Spleen (tissue), 7 donors: ENCODE data around the gene OR51G2.

ENCODE experiments used
- POLR2A ChIP-seq, 3 donors: fragments of 450-650 bp; IDR thresholded peaks; one replicate each; pipeline ENCODE4 v1.5.1; 2017; ENCODE audit warnings: antibody characterized with exemption in 3 of 3, mild to moderate bottlenecking in 1 of 3
- POLR2AphosphoS5 ChIP-seq, 3 donors: sonication (generic); formaldehyde crosslinking; IDR thresholded peaks; one replicate each; pipeline ENCODE4 v1.5.1; 2017; ENCODE audit warnings: antibody characterized with exemption in 3 of 3
- TF ChIP-seq, protein P1 (sequence below), 11 experiments: fragments of 200-600 bp in 7 of 11; fragments of 450-650 bp in 4 of 11; sonication (generic) in 4 of 11; IDR thresholded peaks in 8 of 11; conservative IDR thresholded peaks in 3 of 11; 1 replicate in 7 of 11; 2 replicates in 4 of 11; pipeline versions ENCODE4 v1.4.0 to v1.8.0; 2016 to 2021; ENCODE audit warnings: antibody characterized with exemption in 11 of 11, inconsistent platforms in 4 of 11, mild to moderate bottlenecking in 1 of 11
- donor health status: DM: no; HTN: no; CAD: no; lungs with moderate emphysema.
- donor health status: DM: no; HTN: no; CAD: no.
- donor health status: DM: no; HTN: no; CAD: no.

DNA sequence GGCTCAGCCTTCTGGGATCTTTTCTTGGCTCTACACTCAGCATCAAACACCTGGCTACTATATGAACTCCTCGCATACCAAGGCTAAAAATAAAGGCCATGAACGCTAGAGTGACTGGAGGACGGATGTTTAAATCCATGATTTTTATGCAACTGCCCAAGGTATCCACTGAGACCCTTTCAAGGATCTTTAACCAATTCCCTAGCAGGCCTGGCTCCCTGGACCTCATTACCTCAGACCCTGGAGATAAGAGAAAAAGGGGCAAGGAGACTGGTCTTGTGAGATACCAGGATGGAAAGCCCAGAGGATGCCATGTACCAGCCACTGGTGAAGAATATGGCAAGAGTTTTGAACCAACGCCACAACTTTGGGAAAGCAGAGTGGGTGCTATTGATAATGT, at the start of gene OR51G2:
- TF ChIP-seq, protein P1, sequence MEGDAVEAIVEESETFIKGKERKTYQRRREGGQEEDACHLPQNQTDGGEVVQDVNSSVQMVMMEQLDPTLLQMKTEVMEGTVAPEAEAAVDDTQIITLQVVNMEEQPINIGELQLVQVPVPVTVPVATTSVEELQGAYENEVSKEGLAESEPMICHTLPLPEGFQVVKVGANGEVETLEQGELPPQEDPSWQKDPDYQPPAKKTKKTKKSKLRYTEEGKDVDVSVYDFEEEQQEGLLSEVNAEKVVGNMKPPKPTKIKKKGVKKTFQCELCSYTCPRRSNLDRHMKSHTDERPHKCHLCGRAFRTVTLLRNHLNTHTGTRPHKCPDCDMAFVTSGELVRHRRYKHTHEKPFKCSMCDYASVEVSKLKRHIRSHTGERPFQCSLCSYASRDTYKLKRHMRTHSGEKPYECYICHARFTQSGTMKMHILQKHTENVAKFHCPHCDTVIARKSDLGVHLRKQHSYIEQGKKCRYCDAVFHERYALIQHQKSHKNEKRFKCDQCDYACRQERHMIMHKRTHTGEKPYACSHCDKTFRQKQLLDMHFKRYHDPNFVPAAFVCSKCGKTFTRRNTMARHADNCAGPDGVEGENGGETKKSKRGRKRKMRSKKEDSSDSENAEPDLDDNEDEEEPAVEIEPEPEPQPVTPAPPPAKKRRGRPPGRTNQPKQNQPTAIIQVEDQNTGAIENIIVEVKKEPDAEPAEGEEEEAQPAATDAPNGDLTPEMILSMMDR (IDR thresholded peaks at IDR 0.05 in 8 of 11, conservative IDR thresholded peaks at IDR 0.05 in 3 of 11): no peak
- TF ChIP-seq POLR2AphosphoS5 (IDR thresholded peaks at IDR 0.05) (no peak), POLR2A (IDR thresholded peaks at IDR 0.05) (no peak)
